ENCODE measurements around the gene APOC1. TPM values are rescaled to one million over a fixed set of nuclear protein-coding genes. Genes with fewer than 3 reads are reported as not detected.

APOC1 gene
- total RNA-seq, 4 donors from 2014 or later = 1.1 to 18.7 (median 7.9) TPM

- DNase-seq = no peak
- no peak overlapping the region for H3K4me3 ChIP-seq
- no peaks in the 10 kb centered on the region for H3K27me3 ChIP-seq
- no peak for ATAC-seq
- H3K36me3 ChIP-seq = peaks cover 0 to 27% of the 10 kb centered on the region in 2 donors
- no peaks in the 10 kb centered on the region for H3K9me3 ChIP-seq
- intact Hi-C loops (cut with DNase I; ENCODE audit: low total_unique reads) (no loop called here), in situ Hi-C loops (cut with MboI; ENCODE audit: low sequenced_read_pairs in 4 of 4) (no loop called here)
- peaks cover 0 to 6% of the 10 kb centered on the region in 2 donors for H3K4me1 ChIP-seq
- no peak overlapping the region for H3K27ac ChIP-seq
- TF ChIP-seq CTCF (IDR thresholded peaks at IDR 0.05 in 4 of 5, conservative IDR thresholded peaks at IDR 0.05 in 1 of 5) = no peak
- TF ChIP-seq POLR2A (IDR thresholded peaks at IDR 0.05) = no peak
Measured at GRCh38 chr19:44875666-44876451, 38.5 kb upstream of the APOC1 start.

- no peaks in the 10 kb centered on the region for H3K27me3 ChIP-seq
- DNase-seq (no peak), ATAC-seq (no peak)
- in situ Hi-C loops (cut with MboI; ENCODE audit: low sequenced_read_pairs in 4 of 4) = no loop called here
- H3K9me3 ChIP-seq = no peaks in the 10 kb centered on the region
- H3K36me3 ChIP-seq = peaks cover 0 to 27% of the 10 kb centered on the region in 2 donors
- intact Hi-C loops (cut with DNase I; ENCODE audit: low total_unique reads) = no loop called here
- TF ChIP-seq POLR2A (IDR thresholded peaks at IDR 0.05) (no peak), CTCF (IDR thresholded peaks at IDR 0.05 in 4 of 5, conservative IDR thresholded peaks at IDR 0.05 in 1 of 5) (no peak)
- peaks cover 0 to 6% of the 10 kb centered on the region in 2 donors for H3K4me1 ChIP-seq
- H3K27ac ChIP-seq = no peak overlapping the region
- H3K4me3 ChIP-seq = no peak overlapping the region
Measured at GRCh38 chr19:44876930-44877535, 37.4 kb upstream of the APOC1 start.

- Histone ChIP-seq H3K9me3 (no peaks in the 10 kb centered on the region), H3K4me1 (peaks cover 0 to 6% of the 10 kb centered on the region in 2 donors), H3K4me3 (no peak overlapping the region), H3K36me3 (peaks cover 0 to 22% of the 10 kb centered on the region in 2 donors), H3K27me3 (no peaks in the 10 kb centered on the region), H3K27ac (no peak overlapping the region)
- intact Hi-C loops (cut with DNase I; ENCODE audit: low total_unique reads) = no loop called here
- ATAC-seq (no peak), DNase-seq (no peak)
- TF ChIP-seq POLR2A (IDR thresholded peaks at IDR 0.05) = no peak
- no peak for TF ChIP-seq CTCF (IDR thresholded peaks at IDR 0.05 in 4 of 5, conservative IDR thresholded peaks at IDR 0.05 in 1 of 5)
- in situ Hi-C loops (cut with MboI; ENCODE audit: low sequenced_read_pairs in 4 of 4) = no loop called here
Measured at GRCh38 chr19:44878120-44878865, 36.1 kb upstream of the APOC1 start.

- H3K27me3 ChIP-seq = no peaks in the 10 kb centered on the region
- H3K9me3 ChIP-seq = no peaks in the 10 kb centered on the region
- H3K4me1 ChIP-seq = peaks cover 0 to 6% of the 10 kb centered on the region in 2 donors
- no peak for ATAC-seq
- in situ Hi-C loops (cut with MboI; ENCODE audit: low sequenced_read_pairs in 4 of 4) = no loop called here
- peaks cover 0 to 17% of the 10 kb centered on the region in 2 donors for H3K36me3 ChIP-seq
- TF ChIP-seq CTCF (IDR thresholded peaks at IDR 0.05 in 4 of 5, conservative IDR thresholded peaks at IDR 0.05 in 1 of 5) = no peak
- TF ChIP-seq POLR2A (IDR thresholded peaks at IDR 0.05) = no peak
- H3K27ac ChIP-seq = no peak overlapping the region
- DNase-seq = no peak
- intact Hi-C loops (cut with DNase I; ENCODE audit: low total_unique reads) = no loop called here
- H3K4me3 ChIP-seq = no peak overlapping the region
Measured at GRCh38 chr19:44879309-44880065, 34.9 kb upstream of the APOC1 start.
